Mesenchymal stem cell (in vitro differentiated cells and primary cell): ENCODE data around the gene TNRC6A.
"Not testable (repeated sequence)": the region's sequence is repeated elsewhere in the genome, so short reads cannot be mapped to it uniquely, and the experiment has no call there.

Source experiments
- DNase-seq: peaks from one replicate; pipeline ENCODE4 v3.0.0-alpha.2; 2013
- H2AFZ ChIP-seq: one replicate; pipeline ENCODE4 v1.6.1; 2013; ENCODE audit warnings: low read depth, mild to moderate bottlenecking, control low read depth, inconsistent platforms, low read length, moderate library complexity
- H2AK5ac ChIP-seq: 2 replicates; pipeline ENCODE4 v1.6.1; 2013; ENCODE audit warnings: low read length, moderate library complexity, mild to moderate bottlenecking, inconsistent platforms; ENCODE audit not compliant: severe bottlenecking
- H2BK120ac ChIP-seq: one replicate; pipeline ENCODE4 v1.6.1; 2013; ENCODE audit warnings: low read depth, mild to moderate bottlenecking, inconsistent platforms, low read length, moderate library complexity
- H2BK12ac ChIP-seq, 2 experiments: one replicate each; pipeline ENCODE4 v1.6.1; 2013; ENCODE audit warnings: inconsistent platforms in 2 of 2, low read length in 2 of 2, mild to moderate bottlenecking in 2 of 2, moderate library complexity in 2 of 2, control low read depth in 1 of 2
- H2BK15ac ChIP-seq: one replicate; pipeline ENCODE4 v1.6.1; 2013; ENCODE audit warnings: mild to moderate bottlenecking, low read depth, inconsistent platforms; ENCODE audit not compliant: poor library complexity, severe bottlenecking
- H2BK5ac ChIP-seq: 2 replicates; pipeline ENCODE4 v1.6.1; 2013; ENCODE audit warnings: low read depth, mild to moderate bottlenecking, low read length, control low read depth, inconsistent platforms; ENCODE audit not compliant: poor library complexity, severe bottlenecking
- H3K14ac ChIP-seq, 2 experiments: one replicate each; pipeline ENCODE4 v1.6.1; 2013; ENCODE audit warnings: inconsistent platforms in 2 of 2, low read length in 2 of 2, control low read depth in 1 of 2, mild to moderate bottlenecking in 1 of 2, moderate library complexity in 1 of 2
- H3K18ac ChIP-seq, 2 experiments: one replicate each; pipeline ENCODE4 v1.6.1; 2013; ENCODE audit warnings: inconsistent platforms in 2 of 2, low read length in 2 of 2, control low read depth in 1 of 2, low read depth in 1 of 2, mild to moderate bottlenecking in 1 of 2
- H3K23ac ChIP-seq, 2 experiments: one replicate each; pipeline ENCODE4 v1.6.1; 2013; ENCODE audit warnings: inconsistent platforms in 2 of 2, low read length in 2 of 2, mild to moderate bottlenecking in 2 of 2, moderate library complexity in 2 of 2, control low read depth in 1 of 2
- H3K27ac ChIP-seq: 2 replicates; pipeline ENCODE4 v1.5.1; 2013; ENCODE audit warnings: mild to moderate bottlenecking, moderate library complexity, low read length, control low read depth, inconsistent platforms; ENCODE audit not compliant: poor library complexity, severe bottlenecking
- H3K27me3 ChIP-seq, 2 experiments: 2 replicates each; pipeline versions ENCODE4 v1.6.1 to v1.7.0; 2013; ENCODE audit warnings: low read length in 2 of 2, mild to moderate bottlenecking in 2 of 2, moderate library complexity in 2 of 2, control low read depth in 1 of 2, inconsistent platforms in 1 of 2; ENCODE audit not compliant: control insufficient read depth in 1 of 2, insufficient read depth in 1 of 2
- H3K36me3 ChIP-seq, 2 experiments: 2 replicates each; pipeline versions ENCODE4 v1.6.1 to v1.7.0; 2013; ENCODE audit warnings: low read length in 2 of 2, control low read depth in 1 of 2, inconsistent platforms in 1 of 2, low read depth in 1 of 2, mild to moderate bottlenecking in 1 of 2; ENCODE audit not compliant: insufficient read depth in 2 of 2, control insufficient read depth in 1 of 2
- H3K4ac ChIP-seq, 2 experiments: one replicate each; pipeline ENCODE4 v1.6.1; 2013; ENCODE audit warnings: inconsistent platforms in 2 of 2, low read length in 2 of 2, mild to moderate bottlenecking in 2 of 2, moderate library complexity in 2 of 2, control low read depth in 1 of 2, low read depth in 1 of 2
- H3K4me1 ChIP-seq: 2 replicates; pipeline ENCODE4 v1.6.1; 2013; ENCODE audit warnings: low read depth, low read length, control low read depth; ENCODE audit not compliant: control insufficient read depth, insufficient read depth
- H3K4me2 ChIP-seq: 2 replicates; pipeline ENCODE4 v1.6.1; 2013; ENCODE audit warnings: low read length, mild to moderate bottlenecking, inconsistent platforms; ENCODE audit not compliant: poor library complexity, severe bottlenecking
- H3K4me3 ChIP-seq, 2 experiments: 2 replicates each; pipeline versions ENCODE4 v1.5.1 to v1.7.0; 2013; ENCODE audit warnings: low read length in 2 of 2, mild to moderate bottlenecking in 2 of 2, control low read depth in 1 of 2, low read depth in 1 of 2; ENCODE audit not compliant: insufficient read depth in 1 of 2
- H3K79me1 ChIP-seq: replicated peaks from 2 replicates; pipeline ENCODE4 v1.6.1; 2013; ENCODE audit warnings: mild to moderate bottlenecking, control low read depth, low read length, inconsistent platforms; ENCODE audit not compliant: poor library complexity, severe bottlenecking
- H3K9ac ChIP-seq: 2 replicates; pipeline ENCODE4 v1.7.0; 2013; ENCODE audit warnings: mild to moderate bottlenecking, low read length, moderate library complexity
- H3K9me3 ChIP-seq: 2 replicates; pipeline ENCODE4 v1.7.0; 2013; ENCODE audit warnings: mild to moderate bottlenecking, low read length; ENCODE audit not compliant: control insufficient read depth
- H4K8ac ChIP-seq: one replicate; pipeline ENCODE4 v1.6.1; 2013; ENCODE audit warnings: inconsistent platforms, mild to moderate bottlenecking, low read length, moderate library complexity
- H4K91ac ChIP-seq: one replicate; pipeline ENCODE4 v1.6.1; 2013; ENCODE audit warnings: mild to moderate bottlenecking, low read length, inconsistent platforms
- WGBS: methylation state at CpG from one replicate; pipeline ENCODE4 v1.1.7; 2013; ENCODE audit warnings: mixed read lengths; 5-methylcytosine and 5-hydroxymethylcytosine counted together

TNRC6A gene

DNA sequence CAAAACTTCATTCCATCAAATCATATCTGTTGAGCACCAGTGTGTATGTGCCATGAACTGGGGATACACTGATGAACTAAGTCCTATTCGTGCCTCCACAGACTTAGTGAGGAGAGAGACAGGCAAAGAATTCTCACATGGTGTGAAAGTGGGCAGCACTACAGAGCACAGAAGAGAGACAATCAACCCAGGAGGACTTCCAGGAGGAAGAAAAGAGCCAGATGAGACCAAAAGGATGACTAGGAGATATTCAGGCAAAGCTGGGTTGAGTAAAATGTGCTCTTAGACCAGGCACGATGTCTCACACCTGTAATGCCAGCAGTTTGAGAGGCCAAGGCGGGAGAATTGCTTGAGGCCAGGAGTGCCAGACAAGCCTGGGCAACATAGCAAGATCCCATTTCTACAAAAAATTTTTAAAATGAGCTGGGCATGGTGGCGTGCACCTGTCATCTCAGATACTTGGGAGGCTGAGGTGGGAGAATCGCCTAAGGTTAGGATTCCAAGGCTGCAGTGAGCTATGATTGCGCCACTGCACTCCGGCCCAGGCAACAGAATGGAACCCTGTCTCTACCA is 30.2 kb upstream of the TNRC6A start:
- no peak overlapping the region for H3K9ac ChIP-seq
- H3K4me2 ChIP-seq, result no peak overlapping the region
- no peaks in the 10 kb centered on the region for H3K36me3 ChIP-seq
- no peak overlapping the region for H2BK15ac ChIP-seq
- H3K27ac ChIP-seq, result no peak overlapping the region
- no peak overlapping the region for H3K4ac ChIP-seq
- peak overlapping the region; percentile 61 for H2BK120ac ChIP-seq
- H2BK5ac ChIP-seq, result no peak overlapping the region
- H3K27me3 ChIP-seq, result no peaks in the 10 kb centered on the region
- H3K18ac ChIP-seq, result peak overlapping the region in 1 of 2 experiments; percentile 34
- no peak overlapping the region for H3K4me3 ChIP-seq
- H3K4me1 ChIP-seq, result peaks cover 9% of the 10 kb centered on the region
- H3K9me3 ChIP-seq, result no peaks in the 10 kb centered on the region
- no peak for DNase-seq
- peak overlapping the region; percentile 57 for H2AK5ac ChIP-seq
- H2AFZ ChIP-seq, result no peak overlapping the region
- no peak overlapping the region for H3K23ac ChIP-seq
- H2BK12ac ChIP-seq, result peak overlapping the region in 1 of 2 experiments; percentile 72
- H4K91ac ChIP-seq, result peak overlapping the region; percentile 58
- H3K14ac ChIP-seq, result no peak overlapping the region
- H3K79me1 ChIP-seq, result no peaks in the 10 kb centered on the region
- H4K8ac ChIP-seq, result no peak overlapping the region
- 99% methylated on average over 5 of the region's 7 CpGs for WGBS

DNA sequence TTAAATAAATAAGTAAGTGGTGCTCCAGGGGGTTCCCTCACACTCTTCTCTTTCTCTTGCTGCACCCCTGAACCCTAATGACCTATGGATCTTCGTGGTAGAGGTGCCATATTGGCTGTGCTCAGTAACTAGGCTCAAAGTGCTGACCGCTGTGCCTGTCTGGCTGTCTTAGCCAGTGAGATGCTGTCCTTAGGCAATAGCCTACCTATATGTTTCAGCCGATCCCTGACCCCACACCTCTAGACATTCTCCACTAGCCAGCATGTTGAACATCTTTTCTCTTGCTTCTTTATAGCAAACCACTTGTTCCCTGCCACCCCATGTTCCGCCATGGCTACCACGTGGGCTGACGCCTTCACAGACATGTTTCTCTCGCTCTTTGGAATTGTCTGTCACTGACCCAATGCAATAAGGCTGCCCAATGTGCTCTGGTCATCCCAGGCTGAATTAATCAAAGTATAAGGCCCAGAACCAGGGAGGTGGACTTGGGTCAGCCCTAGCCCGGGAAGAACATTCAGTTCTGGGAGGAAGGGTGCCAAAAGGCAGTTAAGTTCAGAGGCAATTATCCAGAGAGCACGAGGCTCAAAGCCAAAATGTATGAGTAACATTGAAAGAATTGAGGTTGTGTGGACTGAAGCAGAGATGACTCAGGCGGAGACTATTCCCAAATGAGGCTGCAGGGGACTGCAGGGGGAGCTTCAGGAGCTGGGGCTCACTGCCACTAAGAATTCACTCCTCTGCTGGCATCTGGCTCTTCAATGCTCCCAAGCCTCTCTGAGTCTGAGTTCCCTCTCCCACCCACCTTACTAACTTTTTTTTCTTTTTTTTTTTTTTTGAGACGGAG is 28.7 kb upstream of the TNRC6A start:
- no peaks in the 10 kb centered on the region for H3K27me3 ChIP-seq
- H3K9me3 ChIP-seq, result no peaks in the 10 kb centered on the region
- peaks cover 9% of the 10 kb centered on the region for H3K4me1 ChIP-seq
- no peak overlapping the region for H3K4me2 ChIP-seq
- 52% methylated on average over 11 of the region's 11 CpGs for WGBS
- no peak overlapping the region for H2AFZ ChIP-seq
- H4K8ac ChIP-seq, result peak overlapping the region; percentile 78
- no peak overlapping the region for H2BK5ac ChIP-seq
- H2BK12ac ChIP-seq, result peak overlapping the region; percentile 90 to 93
- H2AK5ac ChIP-seq, result peak overlapping the region; percentile 50
- H3K18ac ChIP-seq, result peak overlapping the region; percentile 74 to 92
- DNase-seq, result peak; percentile 94
- H3K9ac ChIP-seq, result peak overlapping the region; percentile 29
- H3K27ac ChIP-seq, result peak overlapping the region; percentile 88
- H2BK15ac ChIP-seq, result peak overlapping the region; percentile 39
- no peak overlapping the region for H3K23ac ChIP-seq
- H3K36me3 ChIP-seq, result no peaks in the 10 kb centered on the region
- no peak overlapping the region for H3K4me3 ChIP-seq
- no peak overlapping the region for H3K14ac ChIP-seq
- H2BK120ac ChIP-seq, result peak overlapping the region; percentile 29
- peak overlapping the region; percentile 29 to 52 for H3K4ac ChIP-seq
- no peaks in the 10 kb centered on the region for H3K79me1 ChIP-seq
- peak overlapping the region; percentile 88 for H4K91ac ChIP-seq

DNA sequence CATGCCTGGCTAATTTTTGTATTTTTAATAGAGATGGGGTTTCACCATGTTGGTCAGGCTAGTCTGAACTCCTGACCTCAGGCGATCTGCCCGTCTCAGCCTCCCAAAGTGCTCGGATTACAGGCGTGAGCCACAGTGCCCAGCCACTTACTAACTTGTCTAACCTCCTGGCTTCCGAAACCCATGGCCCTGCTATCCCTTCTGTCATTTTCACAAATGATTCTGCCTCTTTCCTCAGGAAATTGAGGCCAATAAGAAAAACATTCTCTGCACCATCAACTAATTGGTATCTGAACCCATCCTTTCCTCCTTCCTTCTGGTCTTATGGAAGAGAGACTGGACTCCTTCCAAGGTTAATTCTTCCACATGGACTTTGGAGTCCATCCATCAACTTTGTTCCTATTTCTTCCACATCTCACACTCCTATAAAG is 27.9 kb upstream of the TNRC6A start:
- Histone ChIP-seq H3K23ac (no peak overlapping the region), H3K79me1 (no peaks in the 10 kb centered on the region), H3K18ac (peak overlapping the region; percentile 11 to 83), H3K4ac (peak overlapping the region; percentile 32 to 81), H2BK120ac (peak overlapping the region; percentile 49), H4K8ac (peak overlapping the region; percentile 88), H2AK5ac (peak overlapping the region; percentile 86), H3K27me3 (no peaks in the 10 kb centered on the region), H3K9ac (peak overlapping the region; percentile 29), H2BK5ac (peak overlapping the region; percentile 31), H3K4me1 (peaks cover 9% of the 10 kb centered on the region), H3K9me3 (no peaks in the 10 kb centered on the region), H2BK15ac (peak overlapping the region; percentile 69), H3K4me2 (no peak overlapping the region), H4K91ac (peak overlapping the region; percentile 50), H3K4me3 (peak overlapping the region in 1 of 2 experiments; percentile 46), H3K36me3 (no peaks in the 10 kb centered on the region), H2AFZ (no peak overlapping the region), H3K27ac (peak overlapping the region; percentile 88), H3K14ac (no peak overlapping the region), H2BK12ac (peak overlapping the region in 1 of 2 experiments; percentile 77)
- peak; percentile 45 for DNase-seq
- 13% methylated on average over 5 of the region's 5 CpGs for WGBS

DNA sequence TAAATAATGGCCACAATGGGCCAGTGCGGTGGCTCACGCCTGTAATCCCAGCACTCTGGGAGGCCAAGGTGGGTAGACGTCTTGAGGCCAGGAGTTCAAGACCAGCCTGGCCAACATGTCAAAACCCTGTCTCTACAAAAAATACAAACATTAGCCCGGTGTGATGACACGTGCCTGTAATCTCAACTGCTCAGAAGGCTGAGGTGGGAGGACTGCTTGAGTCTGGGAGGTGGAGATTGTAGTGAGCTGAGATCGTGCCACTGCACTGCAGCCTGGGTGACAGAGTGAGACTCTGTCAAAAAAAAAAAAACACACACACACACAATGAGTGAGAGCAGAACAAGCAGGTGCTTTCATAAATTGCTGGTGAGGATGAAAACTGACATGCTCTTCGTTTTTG is 21.7 kb upstream of the TNRC6A start:
- not testable (repeated sequence) for H3K27ac ChIP-seq, H2BK5ac ChIP-seq, H3K14ac ChIP-seq, H4K8ac ChIP-seq, H2BK15ac ChIP-seq, H3K4me1 ChIP-seq, H3K9me3 ChIP-seq, H3K36me3 ChIP-seq, H2BK120ac ChIP-seq, H3K27me3 ChIP-seq, H3K4me3 ChIP-seq, H3K4ac ChIP-seq, H3K9ac ChIP-seq, H3K23ac ChIP-seq, DNase-seq, H3K4me2 ChIP-seq, H2BK12ac ChIP-seq, H2AK5ac ChIP-seq, H4K91ac ChIP-seq, H2AFZ ChIP-seq, H3K18ac ChIP-seq, H3K79me1 ChIP-seq
- WGBS, result 87% methylated on average over 4 of the region's 7 CpGs
